ELF-1 (cell line): Measurements from ENCODE around the gene RHBDD3.

Source experiments
- DNase-seq: peaks from one replicate; pipeline ENCODE4 v3.0.0-alpha.2; 2016; ENCODE audit warnings: low read depth, low spot score

RHBDD3 gene

DNA sequence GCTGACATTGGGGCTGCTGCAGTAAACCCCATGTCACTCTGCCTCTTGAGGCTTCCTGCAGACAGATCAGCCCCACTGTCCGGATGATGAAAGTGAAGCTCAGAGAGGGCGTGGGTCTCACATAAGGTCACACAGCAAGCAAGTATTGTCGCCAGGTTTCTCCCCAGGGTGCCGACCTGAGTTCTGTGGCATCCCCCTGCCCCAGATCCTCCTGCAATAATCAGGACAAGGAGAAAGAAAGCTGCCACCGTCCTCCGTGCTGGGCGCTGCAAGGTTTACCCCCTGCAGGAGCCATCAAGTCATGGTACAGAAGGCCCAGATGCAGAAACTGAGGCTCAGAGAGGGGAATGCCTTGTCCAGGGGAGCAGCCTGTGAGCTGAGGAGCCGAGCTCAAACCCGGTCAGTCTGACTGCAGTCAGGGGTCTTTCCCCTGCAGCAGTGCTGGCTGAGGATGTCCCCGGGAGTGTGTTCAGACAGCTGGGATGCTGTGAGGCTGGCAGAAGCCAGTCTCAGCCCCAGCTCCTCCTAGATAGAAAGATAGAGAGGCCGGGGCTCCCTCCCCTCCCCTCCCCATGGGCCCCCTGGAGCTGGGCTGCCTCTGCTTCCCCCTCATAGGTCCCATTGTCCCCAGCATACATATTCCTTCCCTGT is 48.9 kb downstream of the RHBDD3 start:
- no peak for DNase-seq

DNA sequence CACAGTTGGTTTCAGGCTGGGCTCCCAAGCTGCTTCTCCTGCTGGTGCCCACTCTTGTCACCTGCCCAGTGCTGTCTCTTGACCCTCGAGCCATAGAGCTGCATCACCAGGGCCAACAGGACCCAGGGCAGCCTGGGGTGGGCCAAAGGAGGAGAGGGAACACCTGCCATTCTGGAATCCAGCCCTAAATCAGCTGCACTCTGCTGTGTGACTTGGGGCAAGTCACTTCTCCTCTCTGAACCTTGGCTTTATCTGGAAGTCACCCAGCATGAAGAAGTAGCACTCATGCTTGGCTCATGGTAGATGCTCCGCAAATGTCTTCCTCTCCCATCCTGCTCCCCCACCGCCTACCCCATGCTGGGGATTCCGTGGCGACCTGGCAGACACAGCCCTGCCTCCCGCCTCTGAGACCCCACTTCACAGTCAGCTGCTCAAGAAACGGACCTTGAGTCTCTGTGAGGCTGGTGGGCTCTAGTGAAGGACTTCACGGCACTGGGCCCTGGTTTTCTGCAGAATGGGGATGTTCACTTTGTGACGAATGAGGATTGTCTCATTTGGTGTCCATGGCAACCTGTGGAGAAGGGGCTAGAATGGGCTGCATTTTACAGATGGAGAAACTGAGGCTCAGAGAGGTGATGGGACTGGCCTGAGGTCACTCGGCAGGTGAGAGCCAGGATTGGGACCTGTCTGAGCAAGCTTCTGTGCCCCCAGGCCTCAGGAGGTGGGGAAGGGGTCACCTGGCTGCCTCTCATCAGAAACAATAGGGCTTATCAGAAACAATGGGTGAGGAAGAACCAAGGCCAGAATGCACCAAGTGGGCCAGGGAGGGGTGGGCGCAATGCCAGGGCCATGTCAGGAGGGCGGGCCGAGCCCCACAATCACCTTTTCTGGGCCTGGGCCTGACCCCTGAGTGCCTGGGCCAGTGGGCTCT is 49.7 kb downstream of the RHBDD3 start:
- DNase-seq, result no peak

GRCh38 chr22:29216873-29217666 is 50.7 kb downstream of the RHBDD3 start:
- no peak for DNase-seq

DNA sequence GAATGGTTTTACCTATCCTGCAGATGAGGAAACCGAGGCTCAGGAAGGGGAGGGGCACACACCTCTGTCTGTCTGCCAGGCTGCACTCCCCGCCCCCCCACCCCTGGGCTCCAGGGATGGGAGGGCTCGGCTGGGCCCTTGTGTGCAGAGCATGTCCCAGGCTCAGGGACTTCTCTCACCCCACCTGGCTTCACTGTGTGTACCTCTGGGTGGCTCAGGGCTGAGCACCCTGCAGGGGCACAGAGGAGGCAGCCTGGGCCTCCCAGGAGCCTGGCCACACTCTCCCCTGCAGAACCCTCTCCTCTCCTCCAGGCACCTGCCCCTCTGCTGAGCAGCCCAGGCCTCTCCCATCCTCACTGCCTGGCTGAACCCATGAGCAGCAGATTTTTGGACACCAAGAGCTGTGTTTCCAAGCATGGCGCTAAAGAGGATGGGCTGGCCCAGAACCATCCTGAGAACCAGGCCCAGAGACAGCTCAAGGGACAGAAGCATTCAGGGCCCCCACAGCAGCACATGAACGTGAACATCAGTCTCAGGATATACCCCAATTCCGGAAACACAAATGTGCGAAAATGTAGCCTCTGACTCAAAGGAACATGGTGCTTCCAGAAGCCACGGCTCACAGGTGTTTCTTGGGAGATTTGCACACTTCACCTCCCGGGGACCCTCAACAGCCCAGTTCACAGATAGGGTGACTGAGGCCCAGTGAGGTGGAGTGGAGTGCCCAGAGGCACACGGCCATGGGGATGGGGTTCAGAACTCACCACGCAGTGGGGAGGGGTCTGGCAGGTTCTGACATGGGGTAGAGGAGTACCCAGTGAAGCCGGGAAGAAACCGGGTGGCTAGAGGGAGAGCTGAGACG is 51.5 kb downstream of the RHBDD3 start:
- no peak for DNase-seq

DNA sequence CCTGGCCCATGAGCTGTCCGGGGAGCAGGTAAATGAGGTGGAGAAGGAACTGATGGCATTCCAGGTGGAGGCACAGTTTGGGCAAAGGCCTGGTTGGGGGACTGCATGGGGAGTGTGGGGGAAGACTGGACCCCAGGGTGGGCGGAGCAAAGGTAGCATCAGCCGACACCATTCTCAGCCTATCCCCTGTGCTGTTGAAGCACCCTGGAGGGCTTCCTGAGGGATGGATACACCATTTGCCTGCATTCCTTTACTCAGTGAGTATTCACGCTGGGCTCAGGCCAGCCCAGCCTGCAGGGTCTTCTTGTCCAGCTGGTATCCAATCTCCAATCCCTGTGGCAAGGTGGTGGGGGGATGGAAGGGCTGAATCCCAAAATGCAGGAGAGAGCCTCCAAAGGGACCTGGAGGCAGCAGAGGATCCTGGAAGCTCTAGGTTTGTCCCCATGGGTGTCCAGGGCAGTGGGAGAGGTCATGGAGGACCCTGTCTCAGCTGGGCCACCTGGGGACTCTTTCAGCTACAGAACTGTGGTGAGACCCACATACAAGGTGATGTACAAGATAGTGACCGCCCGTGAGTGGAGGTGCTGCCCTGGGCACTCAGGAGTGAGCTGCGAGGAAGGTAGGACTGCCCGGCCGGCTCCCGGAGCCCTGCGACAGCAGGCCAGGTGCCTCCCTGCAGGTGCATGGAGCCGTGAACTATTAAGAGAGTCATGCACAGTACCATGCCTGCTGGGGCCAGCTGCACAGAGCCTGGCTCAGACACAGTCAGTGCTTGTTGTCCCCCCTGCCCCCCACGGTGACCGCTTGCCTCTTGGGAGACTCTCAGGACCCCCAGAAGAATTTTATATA is 52.5 kb downstream of the RHBDD3 start:
- peak; percentile 38 for DNase-seq

GRCh38 chr22:29214232-29214631 is 53.5 kb downstream of the RHBDD3 start:
- no peak for DNase-seq

DNA sequence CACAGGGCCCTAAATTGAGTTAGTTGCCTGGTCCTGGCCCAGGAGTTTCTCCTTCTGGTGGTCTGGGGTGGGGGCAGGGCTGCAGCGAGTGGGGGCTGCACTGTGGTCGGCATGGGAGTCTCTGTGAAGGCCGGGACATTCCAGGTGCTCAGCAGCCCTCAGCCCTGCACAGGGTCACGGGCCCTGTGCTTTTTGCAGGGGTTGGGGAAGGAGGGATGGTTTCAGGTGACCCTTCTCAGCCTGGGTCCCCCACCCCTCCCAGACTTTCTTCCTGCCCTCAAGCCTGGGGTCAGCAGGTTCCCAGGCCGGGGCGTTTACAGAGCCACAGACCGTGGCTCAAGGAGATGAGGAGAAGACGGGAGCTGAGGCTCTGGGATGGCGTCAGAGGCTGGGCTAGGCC is 54.3 kb downstream of the RHBDD3 start:
- no peak for DNase-seq

GRCh38 chr22:29212743-29213142 is 55.0 kb downstream of the RHBDD3 start:
- DNase-seq, result no peak

GRCh38 chr22:29211466-29211865 is 56.3 kb downstream of the RHBDD3 start:
- no peak for DNase-seq

GRCh38 chr22:29211066-29211465 is 56.7 kb downstream of the RHBDD3 start:
- no peak for DNase-seq
